ENCODE results near the gene ACVR1B.

The ACVR1B gene

DNA sequence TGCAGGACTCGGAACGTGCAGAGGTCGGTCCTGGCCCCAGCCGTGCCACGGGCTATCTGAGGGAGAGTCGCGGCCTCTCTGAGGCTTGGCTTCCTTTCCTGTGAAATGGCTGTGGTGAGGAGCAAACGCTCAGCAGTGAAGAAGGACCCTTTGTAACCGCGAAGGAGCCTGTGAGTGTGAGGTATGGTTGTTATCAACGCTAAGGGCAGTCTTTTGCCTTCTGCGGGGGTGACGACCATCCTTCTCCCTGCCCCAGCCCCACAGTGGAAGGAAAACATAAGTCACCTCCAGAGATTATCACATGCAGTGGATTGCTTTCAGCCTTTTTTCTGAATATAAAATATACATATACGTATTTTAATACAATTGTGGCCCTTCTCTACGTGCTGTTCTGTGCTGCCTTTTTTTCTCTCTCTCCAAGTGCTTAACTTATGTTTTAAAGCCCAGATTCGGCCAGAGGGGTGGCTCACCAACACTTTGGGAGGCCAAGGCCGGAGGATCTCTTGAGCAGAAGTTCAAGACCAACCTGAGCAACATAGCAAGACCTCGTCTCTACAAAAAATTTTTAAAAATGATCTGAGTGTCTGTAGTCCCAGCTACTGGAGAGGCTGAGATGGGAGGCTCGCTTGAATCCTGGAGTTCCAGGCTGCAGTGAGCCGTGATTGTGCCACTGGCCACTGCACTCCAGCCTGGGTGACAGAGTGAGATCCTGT lies 72.6 kb downstream of the ACVR1B start:
- no peak for DNase-seq

- DNase-seq: no peak
These were observed 73.3 kb downstream of the ACVR1B start for GRCh38 chr12:52024845-52025230.

- no peak for DNase-seq
These were observed 74.8 kb downstream of the ACVR1B start for GRCh38 chr12:52026263-52026662.

- DNase-seq: no peak
These were observed 75.8 kb downstream of the ACVR1B start for GRCh38 chr12:52027085-52027843.

DNA sequence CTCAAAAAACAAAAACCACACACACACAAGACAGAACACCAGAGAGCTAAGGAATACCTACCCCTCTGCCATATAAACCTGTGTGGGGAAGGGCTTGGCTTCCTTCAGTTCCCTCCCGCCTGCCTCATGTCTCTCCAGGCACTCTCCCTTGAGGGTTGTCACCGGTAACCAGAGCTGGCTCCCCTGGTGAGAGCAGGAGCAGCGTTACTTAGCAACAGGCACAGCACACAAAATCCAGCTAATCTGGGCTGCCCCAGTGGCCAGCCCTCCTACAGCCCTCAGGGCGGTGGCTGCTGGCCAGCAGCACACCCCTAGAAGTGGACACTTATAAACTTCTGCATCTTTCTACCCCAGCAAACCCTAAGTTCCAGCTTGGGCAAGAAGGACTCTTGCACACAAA lies 78.2 kb downstream of the ACVR1B start:
- no peak for DNase-seq

GRCh38 chr12:52032446-52032803 lies 80.9 kb downstream of the ACVR1B start:
- peak; percentile 48 for DNase-seq

- DNase-seq: peak; percentile 96
These were observed 81.4 kb downstream of the ACVR1B start for GRCh38 chr12:52032804-52033445.

DNA sequence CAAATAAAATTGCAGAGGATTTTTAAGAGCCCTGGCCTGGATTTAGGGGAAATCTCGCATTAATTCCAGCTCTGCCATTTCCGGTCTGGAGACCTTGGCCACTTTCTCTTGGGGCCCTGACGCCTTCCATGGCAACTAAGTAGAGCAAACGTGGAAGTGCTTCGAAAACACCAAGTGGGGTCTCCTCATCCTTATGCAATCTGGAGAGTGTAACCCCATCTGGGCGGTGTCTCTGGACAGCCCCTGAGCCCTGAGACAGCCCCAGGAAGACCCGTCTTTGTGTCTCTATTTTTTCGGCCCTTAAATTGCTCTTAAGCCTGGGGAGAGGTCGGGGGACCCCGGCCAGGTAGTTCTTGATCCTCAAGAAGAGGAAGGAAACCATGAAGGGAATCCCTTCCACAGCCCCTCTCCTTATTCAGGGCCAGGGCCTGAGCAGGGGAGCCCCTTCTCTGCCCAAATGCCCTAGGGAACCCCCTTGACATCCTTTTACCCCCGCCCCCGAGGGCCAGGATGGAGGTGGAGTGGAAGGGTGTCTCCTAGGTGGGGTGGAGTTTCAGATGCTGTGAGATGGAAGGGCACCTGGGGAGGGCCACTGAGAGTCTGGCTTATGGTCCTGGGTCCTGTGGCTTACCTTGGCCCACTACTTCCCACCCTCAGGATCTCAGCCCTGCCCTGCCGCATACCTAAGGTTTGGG lies 82.1 kb downstream of the ACVR1B start:
- no peak for DNase-seq

DNA sequence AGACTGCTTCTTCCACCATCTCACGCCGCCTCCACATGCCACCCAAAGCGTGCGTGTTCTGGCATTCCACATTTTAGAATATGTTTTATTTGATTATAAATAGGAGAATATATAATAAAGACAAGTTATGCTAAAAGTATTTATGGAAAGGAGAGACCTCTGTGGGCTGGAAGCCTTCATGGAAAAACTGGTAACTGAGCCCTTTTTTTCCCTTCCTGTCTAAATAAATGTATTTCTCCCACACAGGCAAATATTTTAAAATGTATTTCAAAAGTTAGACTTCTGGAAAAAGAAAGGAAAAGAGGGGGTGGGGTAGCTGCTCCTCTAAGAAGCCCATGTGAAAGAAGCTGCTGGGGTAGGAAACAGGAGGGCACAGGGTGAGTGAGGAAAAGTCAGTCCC lies 83.7 kb downstream of the ACVR1B start:
- DNase-seq: no peak

DNA sequence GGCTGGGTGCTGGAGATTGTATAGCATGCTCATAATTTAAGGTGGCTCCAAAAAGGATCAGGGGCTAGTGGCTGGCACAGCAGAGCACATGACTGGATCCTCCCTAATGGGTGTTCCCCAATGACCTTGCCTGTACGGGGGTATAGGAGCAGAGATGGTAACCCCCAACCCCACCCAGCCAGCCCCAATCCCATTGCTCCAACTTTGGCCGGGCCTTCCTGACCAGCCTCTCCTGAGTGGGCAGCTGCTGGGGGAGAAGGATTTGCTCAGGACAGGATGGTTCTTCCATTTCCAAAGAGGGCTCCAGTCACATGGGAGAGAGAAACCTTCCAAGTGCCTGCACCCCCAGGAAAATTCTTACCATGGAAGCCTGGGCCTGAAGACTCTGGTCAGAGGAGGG lies 84.4 kb downstream of the ACVR1B start:
- DNase-seq: no peak

DNA sequence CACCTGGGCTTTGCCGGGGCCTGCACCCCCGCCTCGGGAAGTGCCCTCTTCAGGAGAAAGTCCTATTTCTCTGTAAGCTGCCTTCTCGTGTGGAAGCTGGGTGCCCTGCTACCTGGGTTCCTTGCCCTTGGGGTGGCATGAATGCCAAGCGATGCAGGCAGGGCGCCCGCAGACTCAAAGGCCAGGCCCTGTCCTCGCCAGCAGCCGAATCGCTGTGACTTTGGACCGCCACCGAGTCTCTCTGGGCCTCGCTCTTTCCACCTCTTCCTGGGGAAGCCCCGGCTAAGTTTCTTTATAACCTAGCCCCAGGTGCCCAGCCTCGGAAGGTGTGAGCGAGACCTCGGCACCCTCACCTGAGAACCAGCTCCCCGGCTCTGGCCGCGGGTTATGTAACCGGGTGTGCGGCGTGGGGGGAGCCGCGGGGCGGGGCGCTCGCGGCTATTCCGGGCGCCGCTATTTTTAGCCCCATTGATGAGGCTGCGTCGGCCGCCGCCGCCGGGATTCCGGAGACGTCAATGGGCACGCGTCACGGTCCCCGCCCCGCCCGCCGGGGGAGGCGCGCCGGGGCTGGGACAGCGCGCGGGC lies 85.2 kb downstream of the ACVR1B start:
- DNase-seq: peak; percentile 78

- peak; percentile 46 for DNase-seq
These were observed 85.9 kb downstream of the ACVR1B start for GRCh38 chr12:52037248-52037861.

GRCh38 chr12:52038447-52038846 lies 86.9 kb downstream of the ACVR1B start:
- DNase-seq: no peak

- DNase-seq: no peak
These were observed 89.5 kb downstream of the ACVR1B start for GRCh38 chr12:52041035-52041434.

DNA sequence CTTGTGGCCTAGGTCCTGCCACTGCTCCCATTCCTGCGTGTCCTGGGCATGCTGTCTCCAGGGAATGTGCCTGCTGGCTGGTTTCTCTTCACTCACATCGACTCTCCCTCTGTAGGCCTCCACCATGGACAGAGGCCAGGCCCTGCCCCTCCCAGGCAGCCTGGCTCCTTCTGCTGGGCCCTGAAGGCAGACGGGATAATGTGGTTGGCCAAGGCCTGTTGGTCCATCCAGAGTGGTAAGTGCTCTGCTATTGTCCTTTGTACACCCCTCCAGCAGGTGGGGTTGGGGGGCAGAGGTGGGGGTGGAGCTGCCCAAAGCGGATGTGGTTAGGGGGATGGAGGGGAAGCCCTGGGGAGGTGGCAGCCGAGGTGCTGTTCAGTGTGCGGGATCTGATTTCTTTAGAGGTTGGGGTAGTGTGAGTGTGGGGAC lies 90.2 kb downstream of the ACVR1B start:
- no peak for DNase-seq

GRCh38 chr12:52042706-52043385 lies 91.3 kb downstream of the ACVR1B start:
- DNase-seq: no peak

DNA sequence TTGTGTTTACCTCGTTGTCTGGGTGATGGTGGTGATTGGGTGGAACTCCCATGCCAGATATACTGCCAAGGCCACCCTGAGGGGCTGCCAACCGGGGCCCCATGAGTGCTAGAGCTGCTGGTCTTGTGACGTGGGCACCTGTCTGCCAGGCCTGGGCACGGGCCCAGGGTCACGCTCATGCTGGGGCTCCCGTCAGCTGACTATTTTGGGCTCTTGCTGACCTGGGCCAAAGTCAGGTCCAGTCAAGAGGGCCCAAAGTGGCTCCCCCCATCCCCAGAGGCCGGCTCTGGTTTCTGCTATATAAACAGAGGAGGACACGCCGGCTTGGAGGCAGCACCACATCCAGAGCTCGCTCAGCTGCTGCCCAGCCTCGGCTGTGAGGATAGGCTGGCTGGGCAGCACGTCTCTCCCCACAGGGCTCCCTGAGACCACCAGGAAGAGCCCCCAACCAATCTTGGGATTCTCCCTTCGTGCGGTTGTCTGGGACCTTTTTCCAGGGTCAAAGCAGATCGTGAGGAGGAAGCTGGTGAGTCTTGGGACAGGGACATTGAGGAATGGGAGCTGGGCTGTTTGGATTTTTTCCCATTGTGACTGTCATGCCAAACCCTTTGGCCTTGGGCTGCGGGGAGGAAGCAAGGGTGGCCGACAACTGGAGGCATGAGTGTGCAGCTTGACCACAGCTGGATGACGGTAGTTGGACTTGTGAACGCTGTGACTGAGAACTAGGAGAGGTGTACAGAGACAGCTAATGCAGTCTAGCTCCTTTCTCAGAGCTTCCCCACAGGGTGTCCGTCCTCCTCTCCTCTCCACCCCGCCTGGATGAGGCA lies 92.1 kb downstream of the ACVR1B start:
- no peak for DNase-seq

DNA sequence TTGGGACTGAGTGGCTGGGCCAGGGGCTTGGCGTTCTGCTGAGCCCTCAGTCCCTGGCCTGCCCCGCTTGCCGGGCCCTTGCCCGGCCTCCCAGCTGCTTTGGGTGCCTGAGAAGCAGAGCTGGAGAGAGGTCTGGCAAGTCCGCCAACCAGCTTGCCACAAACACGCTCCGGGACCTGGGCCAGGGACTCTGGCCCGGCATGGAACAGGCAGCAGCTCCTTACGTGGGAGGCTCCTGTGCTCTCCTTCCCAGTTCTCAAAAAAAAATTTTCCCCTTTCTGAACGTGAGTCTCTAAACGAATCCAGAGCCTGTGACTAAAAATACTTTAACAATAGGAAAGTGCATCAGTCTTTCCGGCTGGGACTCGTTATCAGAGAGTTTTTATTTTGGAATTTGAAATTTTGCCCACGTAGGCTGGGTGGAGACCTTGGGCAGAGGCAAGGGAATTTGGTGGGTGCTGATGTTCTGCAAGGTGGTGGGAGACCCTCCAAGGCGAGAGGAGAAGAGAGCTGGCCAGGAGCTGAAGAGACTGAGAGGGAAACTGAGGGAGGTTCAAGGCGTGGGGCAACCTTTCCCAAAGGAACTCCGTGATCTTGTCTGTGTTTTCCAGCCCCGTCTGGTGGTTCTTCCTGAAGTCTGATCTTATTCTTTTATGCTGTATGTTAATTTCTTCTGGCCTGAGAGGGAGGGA lies 92.9 kb downstream of the ACVR1B start:
- peak; percentile 58 for DNase-seq

DNA sequence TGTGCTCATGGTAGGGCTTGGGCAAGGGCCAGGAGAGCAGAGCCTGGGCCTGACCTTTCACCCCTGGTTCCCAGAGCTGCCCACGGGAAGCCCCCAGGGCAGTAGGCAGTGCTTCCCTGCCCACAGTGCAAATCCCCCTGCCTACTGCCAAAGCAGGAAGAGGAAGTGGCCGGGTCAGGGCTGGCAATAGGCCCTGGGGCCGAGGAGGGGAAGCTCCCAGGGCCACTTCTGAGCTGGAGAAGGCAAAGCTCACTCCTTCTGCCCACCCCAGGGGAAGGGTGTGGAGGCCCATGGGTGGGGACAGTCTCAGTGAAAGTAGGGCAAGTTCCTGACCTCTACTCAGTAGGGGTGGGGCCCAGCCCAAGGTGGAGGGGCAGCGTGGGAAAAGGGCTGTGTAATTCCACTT lies 94.3 kb downstream of the ACVR1B start:
- DNase-seq: no peak
